Measurements from ENCODE around the gene ABCA12.

DNA sequence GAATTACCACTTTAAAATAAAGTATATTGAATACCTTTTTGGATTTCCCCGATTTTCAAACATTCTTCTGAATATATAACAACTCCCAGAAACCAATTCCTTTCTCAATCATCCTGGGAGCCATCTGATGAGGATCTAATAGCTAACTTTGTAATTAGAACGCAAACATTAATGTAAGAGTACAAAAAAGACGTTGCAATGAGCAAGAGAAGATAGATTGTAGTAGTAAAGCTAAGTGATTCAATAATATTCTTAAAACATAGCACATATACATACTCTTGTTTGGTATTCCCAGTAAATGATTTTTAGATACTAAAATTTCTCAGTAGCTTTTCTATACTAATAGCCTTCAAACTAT is 1.1 kb downstream of the ABCA12 start:
- TF ChIP-seq NFIC (IDR thresholded peaks at IDR 0.05) = no peak
- no peak for TF ChIP-seq EP300 (IDR thresholded peaks at IDR 0.05; ENCODE audit: borderline replicate concordance)
- TF ChIP-seq TAF1 (IDR thresholded peaks at IDR 0.05; ENCODE audit: low read depth) = no peak
- TF ChIP-seq TCF12 (IDR thresholded peaks at IDR 0.05; ENCODE audit: low read depth) = no peak
- TF ChIP-seq, protein P1, sequence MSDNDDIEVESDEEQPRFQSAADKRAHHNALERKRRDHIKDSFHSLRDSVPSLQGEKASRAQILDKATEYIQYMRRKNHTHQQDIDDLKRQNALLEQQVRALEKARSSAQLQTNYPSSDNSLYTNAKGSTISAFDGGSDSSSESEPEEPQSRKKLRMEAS (IDR thresholded peaks at IDR 0.05) = no peak
- no peak for TF ChIP-seq RAD21 (IDR thresholded peaks at IDR 0.05; ENCODE audit: low read depth)
- TF ChIP-seq EGR1 (IDR thresholded peaks at IDR 0.05) = no peak

All from Ishikawa (cell line).